Measurements from ENCODE around the gene TBL2.
"Not testable (repeated sequence)": the region's sequence is repeated elsewhere in the genome, so short reads cannot be mapped to it uniquely, and the experiment has no call there.

TBL2 gene

GRCh38 chr7:73550093-73550492 lies 28.3 kb downstream of the TBL2 start:
- not testable (repeated sequence) for H3K27ac ChIP-seq (ENCODE audit: low read depth, low read length); H3K27me3 ChIP-seq (ENCODE audit: insufficient read depth, low read length); H3K4me1 ChIP-seq (ENCODE audit: control insufficient read depth, insufficient read depth, low read length, unreplicated experiment); H3K4me3 ChIP-seq (ENCODE audit: low read depth, low read length); H2AFZ ChIP-seq (ENCODE audit: low read length, unreplicated experiment); H3K36me3 ChIP-seq (ENCODE audit: insufficient read depth, low read length)
- peaks cover 67% of the 10 kb centered on the region for H3K79me2 ChIP-seq (ENCODE audit: control insufficient read depth, insufficient read depth, low read length, unreplicated experiment)

- H2AFZ ChIP-seq (ENCODE audit: low read length, unreplicated experiment), result no peak overlapping the region
- no peaks in the 10 kb centered on the region for H3K27me3 ChIP-seq (ENCODE audit: insufficient read depth, low read length)
- H3K4me3 ChIP-seq (ENCODE audit: low read depth, low read length), result no peak overlapping the region
- H3K79me2 ChIP-seq (ENCODE audit: control insufficient read depth, insufficient read depth, low read length, unreplicated experiment), result peaks cover 62% of the 10 kb centered on the region
- no peak overlapping the region for H3K27ac ChIP-seq (ENCODE audit: low read depth, low read length)
- no peaks in the 10 kb centered on the region; the same call in 1 of the 2 replicates for H3K36me3 ChIP-seq (ENCODE audit: insufficient read depth, low read length)
- peaks cover 3% of the 10 kb centered on the region for H3K4me1 ChIP-seq (ENCODE audit: control insufficient read depth, insufficient read depth, low read length, unreplicated experiment)
Measured at GRCh38 chr7:73549176-73549575, 29.2 kb downstream of the TBL2 start.

GRCh38 chr7:73547841-73548240 lies 30.5 kb downstream of the TBL2 start:
- no peak overlapping the region for H3K27ac ChIP-seq (ENCODE audit: low read depth, low read length)
- no peak overlapping the region for H2AFZ ChIP-seq (ENCODE audit: low read length, unreplicated experiment)
- H3K4me1 ChIP-seq (ENCODE audit: control insufficient read depth, insufficient read depth, low read length, unreplicated experiment), result peaks cover 3% of the 10 kb centered on the region
- no peak overlapping the region for H3K4me3 ChIP-seq (ENCODE audit: low read depth, low read length)
- peaks cover 2% of the 10 kb centered on the region; the same call in 1 of the 2 replicates for H3K36me3 ChIP-seq (ENCODE audit: insufficient read depth, low read length)
- H3K27me3 ChIP-seq (ENCODE audit: insufficient read depth, low read length), result no peaks in the 10 kb centered on the region
- H3K79me2 ChIP-seq (ENCODE audit: control insufficient read depth, insufficient read depth, low read length, unreplicated experiment), result peaks cover 57% of the 10 kb centered on the region

- Histone ChIP-seq H3K36me3 (ENCODE audit: insufficient read depth, low read length) (peaks cover 17% of the 10 kb centered on the region), H3K4me3 (ENCODE audit: low read depth, low read length) (no peak overlapping the region), H3K79me2 (ENCODE audit: control insufficient read depth, insufficient read depth, low read length, unreplicated experiment) (peaks cover 42% of the 10 kb centered on the region)
Measured at GRCh38 chr7:73544678-73545077, 33.7 kb downstream of the TBL2 start.

GRCh38 chr7:73541722-73542121 lies 36.7 kb downstream of the TBL2 start:
- H2AFZ ChIP-seq (ENCODE audit: low read length, unreplicated experiment), result no peak overlapping the region
- peaks cover 3% of the 10 kb centered on the region for H3K4me1 ChIP-seq (ENCODE audit: control insufficient read depth, insufficient read depth, low read length, unreplicated experiment)
- H3K36me3 ChIP-seq (ENCODE audit: insufficient read depth, low read length), result peaks cover 26% of the 10 kb centered on the region
- H3K4me3 ChIP-seq (ENCODE audit: low read depth, low read length), result no peak overlapping the region
- no peaks in the 10 kb centered on the region for H3K27me3 ChIP-seq (ENCODE audit: insufficient read depth, low read length)
- H3K79me2 ChIP-seq (ENCODE audit: control insufficient read depth, insufficient read depth, low read length, unreplicated experiment), result peaks cover 24% of the 10 kb centered on the region
- H3K27ac ChIP-seq (ENCODE audit: low read depth, low read length), result no peak overlapping the region

More at GRCh38 chr7:73544678-73545077, 33.7 kb downstream of the TBL2 start:
- Histone ChIP-seq H3K27ac (ENCODE audit: low read depth, low read length) (no peak overlapping the region), H3K4me1 (ENCODE audit: control insufficient read depth, insufficient read depth, low read length, unreplicated experiment) (peaks cover 3% of the 10 kb centered on the region), H3K27me3 (ENCODE audit: insufficient read depth, low read length) (no peaks in the 10 kb centered on the region), H2AFZ (ENCODE audit: low read length, unreplicated experiment) (no peak overlapping the region)

- Histone ChIP-seq H3K27me3 (ENCODE audit: insufficient read depth, low read length) (no peaks in the 10 kb centered on the region), H3K27ac (ENCODE audit: low read depth, low read length) (no peak overlapping the region), H2AFZ (ENCODE audit: low read length, unreplicated experiment) (no peak overlapping the region), H3K36me3 (ENCODE audit: insufficient read depth, low read length) (peaks cover 26% of the 10 kb centered on the region), H3K4me1 (ENCODE audit: control insufficient read depth, insufficient read depth, low read length, unreplicated experiment) (no peaks in the 10 kb centered on the region), H3K79me2 (ENCODE audit: control insufficient read depth, insufficient read depth, low read length, unreplicated experiment) (peaks cover 12% of the 10 kb centered on the region), H3K4me3 (ENCODE audit: low read depth, low read length) (no peak overlapping the region)
Measured at GRCh38 chr7:73539709-73540108, 38.7 kb downstream of the TBL2 start.

GRCh38 chr7:73538510-73538909 lies 39.9 kb downstream of the TBL2 start:
- H3K79me2 ChIP-seq (ENCODE audit: control insufficient read depth, insufficient read depth, low read length, unreplicated experiment); H3K27ac ChIP-seq (ENCODE audit: low read depth, low read length); H3K4me1 ChIP-seq (ENCODE audit: control insufficient read depth, insufficient read depth, low read length, unreplicated experiment); H3K4me3 ChIP-seq (ENCODE audit: low read depth, low read length); H2AFZ ChIP-seq (ENCODE audit: low read length, unreplicated experiment); H3K27me3 ChIP-seq (ENCODE audit: insufficient read depth, low read length): not testable (repeated sequence)
- peaks cover 26% of the 10 kb centered on the region for H3K36me3 ChIP-seq (ENCODE audit: insufficient read depth, low read length)

GRCh38 chr7:73537051-73537450 lies 41.3 kb downstream of the TBL2 start:
- Histone ChIP-seq H3K27me3 (ENCODE audit: insufficient read depth, low read length) (no peaks in the 10 kb centered on the region), H3K27ac (ENCODE audit: low read depth, low read length) (no peak overlapping the region), H3K79me2 (ENCODE audit: control insufficient read depth, insufficient read depth, low read length, unreplicated experiment) (no peaks in the 10 kb centered on the region), H3K4me1 (ENCODE audit: control insufficient read depth, insufficient read depth, low read length, unreplicated experiment) (no peaks in the 10 kb centered on the region), H3K36me3 (ENCODE audit: insufficient read depth, low read length) (peaks cover 17% of the 10 kb centered on the region; the same call in 1 of the 2 replicates), H3K4me3 (ENCODE audit: low read depth, low read length) (no peak overlapping the region), H2AFZ (ENCODE audit: low read length, unreplicated experiment) (no peak overlapping the region)

GRCh38 chr7:73536479-73536878 lies 41.9 kb downstream of the TBL2 start:
- Histone ChIP-seq H3K27ac (ENCODE audit: low read depth, low read length) (no peak overlapping the region), H3K79me2 (ENCODE audit: control insufficient read depth, insufficient read depth, low read length, unreplicated experiment) (no peaks in the 10 kb centered on the region), H3K36me3 (ENCODE audit: insufficient read depth, low read length) (peaks cover 13% of the 10 kb centered on the region; the same call in 1 of the 2 replicates), H3K4me3 (ENCODE audit: low read depth, low read length) (no peak overlapping the region), H3K4me1 (ENCODE audit: control insufficient read depth, insufficient read depth, low read length, unreplicated experiment) (no peaks in the 10 kb centered on the region), H2AFZ (ENCODE audit: low read length, unreplicated experiment) (no peak overlapping the region), H3K27me3 (ENCODE audit: insufficient read depth, low read length) (no peaks in the 10 kb centered on the region)

GRCh38 chr7:73535918-73536317 lies 42.5 kb downstream of the TBL2 start:
- peaks cover 13% of the 10 kb centered on the region; the same call in 1 of the 2 replicates for H3K36me3 ChIP-seq (ENCODE audit: insufficient read depth, low read length)
- not testable (repeated sequence) for H3K4me1 ChIP-seq (ENCODE audit: control insufficient read depth, insufficient read depth, low read length, unreplicated experiment); H2AFZ ChIP-seq (ENCODE audit: low read length, unreplicated experiment)

GRCh38 chr7:73533742-73534141 lies 44.6 kb downstream of the TBL2 start:
- 0 out of 2 replicates have a peak, but pooled peaks cover 6% of the 10 kb centered on the region for H3K36me3 ChIP-seq (ENCODE audit: insufficient read depth, low read length)
- H3K27ac ChIP-seq (ENCODE audit: low read depth, low read length), result no peak overlapping the region
- H3K4me1 ChIP-seq (ENCODE audit: control insufficient read depth, insufficient read depth, low read length, unreplicated experiment), result no peaks in the 10 kb centered on the region
- no peak overlapping the region for H2AFZ ChIP-seq (ENCODE audit: low read length, unreplicated experiment)
- H3K27me3 ChIP-seq (ENCODE audit: insufficient read depth, low read length), result no peaks in the 10 kb centered on the region
- H3K4me3 ChIP-seq (ENCODE audit: low read depth, low read length), result no peak overlapping the region
- H3K79me2 ChIP-seq (ENCODE audit: control insufficient read depth, insufficient read depth, low read length, unreplicated experiment), result no peaks in the 10 kb centered on the region

More at GRCh38 chr7:73535918-73536317, 42.5 kb downstream of the TBL2 start:
- not testable (repeated sequence) for H3K27ac ChIP-seq (ENCODE audit: low read depth, low read length); H3K4me3 ChIP-seq (ENCODE audit: low read depth, low read length); H3K27me3 ChIP-seq (ENCODE audit: insufficient read depth, low read length); H3K79me2 ChIP-seq (ENCODE audit: control insufficient read depth, insufficient read depth, low read length, unreplicated experiment)

Measured in ACC112 (cell line).